HPDE6-E6E7 (cell line): ENCODE measurements around the gene PFDN1.

Experiments used
- DNase-seq: peaks from one replicate; pipeline ENCODE4 v3.0.0; 2011; ENCODE audit warnings: missing footprints; ENCODE audit errors: extremely low spot score

Gene PFDN1

GRCh38 chr5:140259500-140259899 is 43.4 kb downstream of the PFDN1 start:
- peak; percentile 89 for DNase-seq

- no peak for DNase-seq
Measured at GRCh38 chr5:140258873-140259272, 44.0 kb downstream of the PFDN1 start.

- no peak for DNase-seq
Measured at GRCh38 chr5:140258016-140258415, 44.9 kb downstream of the PFDN1 start.

GRCh38 chr5:140256726-140257125 is 46.2 kb downstream of the PFDN1 start:
- DNase-seq: no peak

- no peak for DNase-seq
Measured at GRCh38 chr5:140255460-140256157, 47.3 kb downstream of the PFDN1 start.

- no peak for DNase-seq
Measured at GRCh38 chr5:140253985-140254384, 48.9 kb downstream of the PFDN1 start.

GRCh38 chr5:140252470-140253126 is 50.3 kb downstream of the PFDN1 start:
- no peak for DNase-seq

GRCh38 chr5:140251527-140251973 is 51.4 kb downstream of the PFDN1 start:
- DNase-seq: no peak

- DNase-seq: no peak
Measured at GRCh38 chr5:140250386-140250785, 52.5 kb downstream of the PFDN1 start.

- no peak for DNase-seq
Measured at GRCh38 chr5:140249536-140249935, 53.4 kb downstream of the PFDN1 start.

GRCh38 chr5:140248414-140248813 is 54.5 kb downstream of the PFDN1 start:
- no peak for DNase-seq

- DNase-seq: no peak
Measured at GRCh38 chr5:140246378-140247122, 56.4 kb downstream of the PFDN1 start.

GRCh38 chr5:140245926-140246325 is 57.0 kb downstream of the PFDN1 start:
- no peak for DNase-seq

- no peak for DNase-seq
Measured at GRCh38 chr5:140245341-140245740, 57.6 kb downstream of the PFDN1 start.

- peak; percentile 65 for DNase-seq
Measured at GRCh38 chr5:140244525-140245025, 58.3 kb downstream of the PFDN1 start.

GRCh38 chr5:140243706-140244250 is 59.1 kb downstream of the PFDN1 start:
- no peak for DNase-seq

- DNase-seq: no peak
Measured at GRCh38 chr5:140242890-140243585, 59.9 kb downstream of the PFDN1 start.

- DNase-seq: no peak
Measured at GRCh38 chr5:140242099-140242498, 60.8 kb downstream of the PFDN1 start.

GRCh38 chr5:140240987-140241706 is 61.8 kb downstream of the PFDN1 start:
- DNase-seq: peak; percentile 91

- no peak for DNase-seq
Measured at GRCh38 chr5:140239939-140240700, 62.8 kb downstream of the PFDN1 start.
